ENCODE results near the gene EPGN.

- TF ChIP-seq CTCF (IDR thresholded peaks at IDR 0.05) (no peak), ELK1 (IDR thresholded peaks at IDR 0.05; ENCODE audit: low read depth, low read length) (no peak), POLR2A (IDR thresholded peaks at IDR 0.05; ENCODE audit: low read length) (no peak), MAX (IDR thresholded peaks at IDR 0.05) (no peak), RCOR1 (IDR thresholded peaks at IDR 0.05; ENCODE audit: low read depth, low read length) (no peak), ZFP36 (IDR thresholded peaks at IDR 0.05; ENCODE audit: borderline replicate concordance, partially characterized antibody) (no peak), RAD21 (conservative IDR thresholded peaks at IDR 0.05 in 1 of 2, IDR thresholded peaks at IDR 0.05 in 1 of 2) (no peak)
These were observed 6.7 kb downstream of the EPGN start for GRCh38 chr4:74314944-74315343.
